Measurements from ENCODE around the gene INTS13.
"Not testable (repeated sequence)": the region's sequence is repeated elsewhere in the genome, so short reads cannot be mapped to it uniquely, and the experiment has no call there.

INTS13 gene

GRCh38 chr12:26871985-26872384 is 65.8 kb downstream of the INTS13 start:
- Histone ChIP-seq H3K27me3 (ENCODE audit: low read depth) (no peaks in the 10 kb centered on the region), H3K4me3 (no peak overlapping the region), H3K9me3 (no peaks in the 10 kb centered on the region), H3K4me1 (no peaks in the 10 kb centered on the region), H3K36me3 (replicated peaks) (no peaks in the 10 kb centered on the region)
- in situ Hi-C loops (cut with MboI; ENCODE audit: low sequenced_read_pairs), result no loop called here
- DNase-seq (ENCODE audit: low spot score in 2 of 2), result no peak

DNA sequence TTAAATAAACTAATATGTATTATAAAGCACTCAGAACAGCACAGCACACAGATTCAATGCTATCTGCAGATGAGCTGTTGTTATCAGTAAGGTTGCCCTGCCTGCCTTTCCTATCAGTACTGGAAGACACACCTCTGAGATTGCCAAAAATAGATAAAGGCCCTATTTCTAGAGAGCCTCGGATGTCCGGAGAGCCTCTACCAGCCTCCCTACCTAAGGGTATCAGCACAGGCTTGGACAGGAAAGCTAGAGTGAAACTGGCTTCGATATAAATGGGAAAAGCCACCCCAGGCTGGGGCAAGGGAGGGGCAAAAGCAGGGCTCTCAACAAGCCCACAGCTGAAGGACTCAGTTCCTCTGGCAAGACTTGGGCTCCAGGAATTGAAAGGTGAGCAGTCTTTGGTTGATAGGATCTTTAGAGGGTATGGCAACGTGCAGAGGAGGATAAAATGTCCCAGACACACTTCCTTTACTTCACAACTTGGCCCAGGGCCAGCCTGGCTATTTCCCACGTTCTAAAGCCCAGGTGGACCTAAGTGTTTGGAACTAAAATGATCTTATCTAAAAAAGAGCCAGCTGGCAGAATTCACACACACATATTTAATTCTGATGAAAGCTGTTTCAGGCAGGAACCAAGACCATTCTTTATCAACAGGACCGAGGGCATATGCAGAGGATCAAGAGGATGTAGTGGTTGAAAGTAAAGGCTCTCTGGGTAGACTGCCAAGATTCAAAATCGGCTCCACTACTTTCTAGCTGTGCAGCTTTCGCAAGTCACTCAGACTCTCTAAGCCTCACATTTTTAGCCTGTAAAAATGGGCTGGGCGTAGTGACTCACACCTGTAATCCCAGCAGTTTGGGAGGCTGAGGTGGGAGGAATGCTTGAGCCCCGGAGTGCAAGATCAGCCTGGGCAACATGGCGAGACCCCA is 67.0 kb downstream of the INTS13 start:
- H3K27me3 ChIP-seq (ENCODE audit: low read depth), result no peaks in the 10 kb centered on the region
- DNase-seq (ENCODE audit: low spot score in 2 of 2), result no peak
- no peaks in the 10 kb centered on the region for H3K36me3 ChIP-seq (replicated peaks)
- in situ Hi-C loops (cut with MboI; ENCODE audit: low sequenced_read_pairs), result no loop called here
- H3K4me1 ChIP-seq, result no peaks in the 10 kb centered on the region
- H3K4me3 ChIP-seq, result no peak overlapping the region
- no peaks in the 10 kb centered on the region for H3K9me3 ChIP-seq

DNA sequence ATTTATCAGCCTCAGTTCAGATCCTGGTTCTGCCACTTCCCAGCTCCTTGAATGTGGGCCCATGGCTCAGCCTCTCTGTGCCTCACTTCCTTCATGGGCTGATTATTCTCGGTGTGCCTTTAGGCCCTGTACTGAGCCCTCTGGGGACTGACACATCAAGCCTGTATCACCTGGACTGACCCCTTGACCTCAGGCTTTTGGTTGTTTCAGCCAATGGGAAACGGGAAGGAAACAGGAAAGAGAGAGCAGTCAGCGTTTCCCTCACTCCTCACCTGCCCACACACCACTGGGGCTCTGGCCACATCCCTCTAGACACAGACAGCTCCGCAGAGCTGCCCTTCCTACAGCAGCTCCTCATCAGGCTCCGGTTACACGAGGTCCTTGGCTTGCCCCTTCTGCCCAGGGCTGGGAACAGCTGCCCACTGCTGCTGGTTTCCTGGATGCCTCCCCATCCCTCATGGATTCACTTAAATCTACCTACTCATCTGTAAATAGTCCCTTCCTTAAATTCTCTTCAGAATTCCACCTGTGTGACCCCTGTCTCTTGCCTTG is 67.8 kb downstream of the INTS13 start:
- in situ Hi-C loops (cut with MboI; ENCODE audit: low sequenced_read_pairs), result no loop called here
- Histone ChIP-seq H3K4me3 (no peak overlapping the region), H3K4me1 (no peaks in the 10 kb centered on the region), H3K27me3 (ENCODE audit: low read depth) (no peaks in the 10 kb centered on the region), H3K36me3 (replicated peaks) (no peaks in the 10 kb centered on the region), H3K9me3 (no peaks in the 10 kb centered on the region)
- DNase-seq (ENCODE audit: low spot score in 2 of 2), result no peak

DNA sequence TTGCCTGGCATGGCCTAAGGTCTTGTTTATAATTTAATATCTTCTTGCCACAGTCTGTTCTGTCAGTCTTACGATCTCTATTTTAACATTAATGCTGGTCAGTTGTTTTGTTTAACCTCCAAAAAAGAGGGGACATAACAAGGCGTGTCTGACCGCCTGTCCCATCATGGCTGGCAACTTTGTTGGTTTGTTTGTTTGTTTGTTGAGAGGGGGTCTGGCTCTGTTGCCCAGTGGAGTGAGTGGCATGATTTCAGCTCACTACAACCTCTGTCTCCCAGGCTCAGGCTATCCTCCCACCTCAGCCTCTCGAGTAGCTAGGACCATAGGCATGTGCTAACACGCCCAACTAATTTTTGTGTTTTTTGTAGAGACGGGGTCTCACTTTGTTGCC is 68.7 kb downstream of the INTS13 start:
- no peaks in the 10 kb centered on the region for H3K27me3 ChIP-seq (ENCODE audit: low read depth)
- in situ Hi-C loops (cut with MboI; ENCODE audit: low sequenced_read_pairs), result no loop called here
- no peak overlapping the region for H3K4me3 ChIP-seq
- no peak for DNase-seq (ENCODE audit: low spot score in 2 of 2)
- no peaks in the 10 kb centered on the region for H3K9me3 ChIP-seq
- no peaks in the 10 kb centered on the region for H3K4me1 ChIP-seq
- H3K36me3 ChIP-seq (replicated peaks), result no peaks in the 10 kb centered on the region

- DNase-seq (ENCODE audit: low spot score in 2 of 2), result no peak
- in situ Hi-C loops (cut with MboI; ENCODE audit: low sequenced_read_pairs), result no loop called here
- Histone ChIP-seq H3K9me3 (no peaks in the 10 kb centered on the region), H3K36me3 (replicated peaks) (no peaks in the 10 kb centered on the region), H3K4me1 (no peaks in the 10 kb centered on the region), H3K27me3 (ENCODE audit: low read depth) (no peaks in the 10 kb centered on the region), H3K4me3 (no peak overlapping the region)
These were observed 69.2 kb downstream of the INTS13 start for GRCh38 chr12:26868447-26869103.

DNA sequence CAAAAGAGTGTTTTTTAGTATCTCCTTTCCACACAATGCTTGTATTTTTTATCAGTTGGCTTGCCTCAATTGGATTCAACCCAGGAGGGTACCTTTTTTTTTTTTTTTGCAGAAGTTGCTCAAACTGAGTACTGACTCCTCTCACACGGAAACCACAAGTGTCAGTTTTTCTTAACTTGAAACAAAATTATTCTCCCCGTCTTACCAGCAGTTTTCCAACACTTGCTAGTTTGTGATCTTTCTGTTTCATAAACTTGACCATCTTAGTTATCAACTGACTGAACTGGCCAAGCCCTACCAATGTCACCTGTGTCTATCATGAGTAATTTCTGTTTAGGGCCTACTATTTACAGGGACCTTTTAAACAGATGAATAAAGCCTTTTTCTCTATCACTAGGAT is 70.7 kb downstream of the INTS13 start:
- in situ Hi-C loops (cut with MboI; ENCODE audit: low sequenced_read_pairs), result no loop called here
- Histone ChIP-seq H3K36me3 (replicated peaks) (no peaks in the 10 kb centered on the region), H3K9me3 (no peaks in the 10 kb centered on the region), H3K4me1 (no peaks in the 10 kb centered on the region; the same call in 1 of the 2 replicates), H3K4me3 (no peak overlapping the region), H3K27me3 (ENCODE audit: low read depth) (no peaks in the 10 kb centered on the region)
- no peak for DNase-seq (ENCODE audit: low spot score in 2 of 2)

DNA sequence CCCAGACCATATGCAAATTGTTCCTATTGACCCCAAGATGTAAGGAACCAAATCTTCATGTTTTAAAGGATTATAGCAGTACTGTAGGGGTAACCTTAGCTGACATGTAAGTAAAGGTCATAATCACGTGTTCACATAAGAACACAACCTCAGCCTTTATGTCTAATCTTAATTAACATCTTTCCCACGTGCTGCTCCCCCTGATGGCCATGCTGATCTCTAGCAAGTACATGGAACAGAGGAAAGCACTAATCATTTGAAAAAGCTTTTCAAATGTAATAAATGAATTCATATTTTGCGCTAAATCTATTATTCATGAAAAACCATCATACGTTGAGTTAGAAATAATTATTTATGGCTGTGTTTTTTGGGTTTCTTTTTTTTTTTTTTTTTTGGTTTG is 74.3 kb downstream of the INTS13 start:
- in situ Hi-C loops (cut with MboI; ENCODE audit: low sequenced_read_pairs), result no loop called here
- Histone ChIP-seq H3K4me3 (no peak overlapping the region), H3K36me3 (replicated peaks) (no peaks in the 10 kb centered on the region), H3K4me1 (no peaks in the 10 kb centered on the region; the same call in 1 of the 2 replicates), H3K9me3 (no peaks in the 10 kb centered on the region), H3K27me3 (ENCODE audit: low read depth) (no peaks in the 10 kb centered on the region)
- peak; percentile 44 to 57 for DNase-seq (ENCODE audit: low spot score in 2 of 2)

DNA sequence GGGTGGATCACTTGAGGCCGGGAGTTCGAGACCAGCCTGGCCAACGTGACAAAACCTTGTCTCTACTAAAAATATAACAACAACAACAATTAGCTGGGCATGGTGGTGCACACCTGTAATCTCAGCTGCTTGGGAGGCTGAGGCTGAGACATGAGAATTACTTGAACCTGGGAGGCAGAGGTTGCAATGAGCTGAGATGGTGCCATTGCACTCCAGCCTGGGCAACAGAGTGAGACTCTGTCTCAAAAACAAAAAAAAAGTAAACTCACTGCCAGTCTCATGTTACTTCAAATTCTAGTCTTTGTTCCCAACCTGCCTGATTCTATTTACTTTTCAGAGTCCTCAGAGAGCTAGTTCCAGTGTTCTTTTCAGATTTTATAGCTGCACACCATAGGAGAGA is 75.0 kb downstream of the INTS13 start:
- H3K9me3 ChIP-seq; H3K36me3 ChIP-seq (replicated peaks); in situ Hi-C loops (cut with MboI; ENCODE audit: low sequenced_read_pairs); H3K27me3 ChIP-seq (ENCODE audit: low read depth); H3K4me1 ChIP-seq; H3K4me3 ChIP-seq; DNase-seq (ENCODE audit: low spot score in 2 of 2): not testable (repeated sequence)

DNA sequence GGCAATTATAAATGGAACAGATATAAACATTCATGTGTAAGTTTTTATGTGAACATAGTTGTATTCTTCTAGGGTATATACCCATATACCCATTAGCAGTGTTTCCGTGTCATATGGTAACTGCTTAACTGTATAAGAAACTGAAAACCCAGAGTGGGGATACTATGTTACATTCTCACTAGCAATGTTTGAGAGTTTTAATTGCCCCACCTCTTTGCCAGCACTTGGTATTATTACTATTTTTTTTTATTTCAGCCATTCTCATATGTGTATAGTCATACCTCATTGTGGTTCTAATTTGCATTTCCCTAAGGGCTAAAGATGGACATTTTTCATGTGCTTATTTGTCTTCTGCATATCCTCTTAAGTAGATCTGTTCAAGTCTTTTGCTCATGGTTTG is 76.1 kb downstream of the INTS13 start:
- Histone ChIP-seq H3K4me3 (no peak overlapping the region), H3K9me3 (no peaks in the 10 kb centered on the region), H3K4me1 (peaks cover 10% of the 10 kb centered on the region), H3K36me3 (replicated peaks) (no peaks in the 10 kb centered on the region), H3K27me3 (ENCODE audit: low read depth) (no peaks in the 10 kb centered on the region)
- no peak for DNase-seq (ENCODE audit: low spot score in 2 of 2)
- in situ Hi-C loops (cut with MboI; ENCODE audit: low sequenced_read_pairs), result no loop called here

DNA sequence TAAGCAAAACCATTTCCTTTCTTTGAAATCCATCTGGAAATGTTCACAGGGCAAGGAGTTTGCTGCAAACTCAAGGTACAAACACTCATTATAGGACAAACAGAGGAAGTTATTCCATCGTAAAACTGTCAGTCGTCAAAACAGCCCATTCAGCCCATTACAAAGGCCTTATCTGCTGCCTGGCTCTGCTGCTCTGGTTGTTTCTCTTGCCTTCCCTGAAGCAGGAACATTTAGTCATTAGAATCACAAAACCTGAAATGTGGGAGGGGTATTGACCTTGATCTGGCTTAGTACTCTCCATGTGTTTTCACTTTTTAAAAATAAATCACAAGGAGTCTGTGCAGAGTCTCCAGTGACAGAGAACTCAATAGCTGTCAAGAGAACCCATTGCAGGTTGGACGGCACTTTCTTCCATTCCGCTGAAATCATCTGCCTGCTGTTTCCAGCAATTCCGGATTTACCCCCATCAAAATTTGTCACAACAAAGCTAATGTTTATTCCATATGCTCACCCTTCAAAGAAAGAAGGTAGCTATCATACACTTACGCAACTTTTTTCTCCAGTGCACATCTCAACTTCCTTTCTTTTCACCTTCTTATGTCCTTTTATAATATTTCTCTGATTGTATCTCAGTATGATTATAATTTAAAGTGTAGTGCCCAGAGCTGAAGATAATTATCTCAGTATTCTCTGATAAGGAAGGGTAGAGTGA is 80.2 kb downstream of the INTS13 start:
- in situ Hi-C loops (cut with MboI; ENCODE audit: low sequenced_read_pairs), result no loop called here
- H3K4me1 ChIP-seq, result peaks cover 21% of the 10 kb centered on the region
- no peak overlapping the region for H3K4me3 ChIP-seq
- peak; percentile 78 to 97 for DNase-seq (ENCODE audit: low spot score in 2 of 2)
- no peaks in the 10 kb centered on the region for H3K9me3 ChIP-seq
- 0 out of 2 replicates have a peak, but pooled peaks cover 4% of the 10 kb centered on the region for H3K27me3 ChIP-seq (ENCODE audit: low read depth)
- H3K36me3 ChIP-seq (replicated peaks), result no peaks in the 10 kb centered on the region

- no peak overlapping the region for H3K4me3 ChIP-seq
- no peaks in the 10 kb centered on the region for H3K36me3 ChIP-seq (replicated peaks)
- H3K27me3 ChIP-seq (ENCODE audit: low read depth), result peaks cover 13% of the 10 kb centered on the region
- in situ Hi-C loops (cut with MboI; ENCODE audit: low sequenced_read_pairs), result no loop called here
- H3K4me1 ChIP-seq, result peaks cover 21% of the 10 kb centered on the region
- DNase-seq (ENCODE audit: low spot score in 2 of 2), result no peak
- no peaks in the 10 kb centered on the region for H3K9me3 ChIP-seq
These were observed 82.4 kb downstream of the INTS13 start for GRCh38 chr12:26855337-26855736.

All from HAP-1 (cell line).